ENCODE results near the gene UBL5. TPM values are rescaled to one million over a fixed set of nuclear protein-coding genes. Genes with fewer than 3 reads are reported as not detected.

Gene UBL5
- polyA plus RNA-seq, 1 of the 3 experiments (the other 2 are of a cell fraction), result 2,602 TPM

DNA sequence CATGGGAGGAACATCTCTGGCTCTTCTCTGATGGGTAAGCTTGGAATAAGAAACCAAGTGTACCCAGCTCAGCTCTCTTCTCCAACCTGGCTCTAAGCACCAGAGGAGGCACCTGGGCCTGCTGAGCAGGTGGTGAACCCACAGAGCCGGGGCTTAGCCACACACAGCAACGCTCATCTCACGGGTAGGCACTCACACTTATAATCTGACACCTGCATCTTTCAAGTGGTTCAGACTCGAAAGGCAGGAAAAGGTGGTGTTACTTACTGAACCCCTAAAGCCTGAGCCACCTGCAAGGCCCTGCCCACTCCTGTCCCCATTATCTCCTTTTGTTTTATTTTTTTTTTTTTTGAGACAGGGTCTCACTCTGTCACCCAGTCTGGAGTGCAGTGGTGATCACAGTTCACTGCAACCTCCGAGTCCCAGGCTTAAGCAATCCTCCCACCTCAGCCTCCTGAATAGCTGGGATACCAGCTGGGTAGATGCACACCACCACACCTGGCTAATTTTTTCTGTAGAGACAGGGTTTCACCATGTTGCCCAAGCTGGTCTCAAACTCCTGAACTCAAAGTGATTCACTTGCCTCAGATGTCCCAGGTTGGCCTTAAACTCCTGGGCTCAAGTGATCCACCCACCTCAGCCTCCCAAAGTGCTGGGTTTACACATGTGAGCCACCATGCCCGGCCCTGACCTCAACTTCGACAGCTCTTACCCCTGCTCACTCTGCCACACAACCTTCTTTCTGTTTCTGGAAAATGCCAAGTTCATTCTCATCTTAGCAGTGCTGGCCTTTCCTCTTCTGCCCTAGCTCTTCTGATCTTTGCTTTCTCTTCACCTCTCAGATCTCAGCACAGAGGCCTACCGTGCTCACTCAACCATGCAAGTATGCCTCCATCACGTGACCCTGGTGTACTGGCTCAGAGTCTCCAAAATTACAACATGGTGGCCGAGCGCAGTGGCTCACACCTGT is 18.6 kb upstream of the UBL5 start:
- no peaks in the 10 kb centered on the region for H3K9me2 ChIP-seq
- ChIA-PET CTCF (interaction anchor here (2.2 kb wide), 1 partner anchor 13 kb away, joined by 9 read pairs; no protein-coding TSS in a partner anchor), POLR2A (no interaction called here)
- H3K79me2 ChIP-seq (ENCODE audit: insufficient read depth), result peaks cover 27% of the 10 kb centered on the region
- no peaks in the 10 kb centered on the region for H3K27me3 ChIP-seq (ENCODE audit: insufficient read depth)
- H3K4me1 ChIP-seq (ENCODE audit: control insufficient read depth in 1 of 2, insufficient read depth in 2 of 2, low read depth in 1 of 2, low read length in 1 of 2), result no peaks in the 10 kb centered on the region
- H3K9ac ChIP-seq, result no peak overlapping the region
- H3F3A ChIP-seq (replicated peaks; ENCODE audit: insufficient read depth), result no peaks in the 10 kb centered on the region
- no peak overlapping the region for H3K27ac ChIP-seq (ENCODE audit: low read depth in 2 of 2, low read length in 1 of 2)
- no peaks in the 10 kb centered on the region for H4K20me1 ChIP-seq (ENCODE audit: insufficient read depth)
- WGBS (ENCODE audit: low lambda C conversion rate), result 89% methylated on average over 11 of the region's 11 CpGs
- H3K4me3 ChIP-seq (ENCODE audit: low read depth in 2 of 2, low read length in 1 of 2), result no peak overlapping the region
- TF ChIP-seq FOXM1 (IDR thresholded peaks at IDR 0.05; ENCODE audit: low read depth) (no peak), MXI1 (IDR thresholded peaks at IDR 0.05; ENCODE audit: low read depth, low read length) (no peak), NRF1 (IDR thresholded peaks at IDR 0.05; ENCODE audit: low read depth, low read length) (no peak), TAF1 (IDR thresholded peaks at IDR 0.05; ENCODE audit: borderline replicate concordance, low read depth, low read length) (no peak), RFX5 (IDR thresholded peaks at IDR 0.05; ENCODE audit: low read length) (no peak), SIN3A (IDR thresholded peaks at IDR 0.05; ENCODE audit: borderline replicate concordance, low read depth, low read length) (no peak), GATA2 (CRISPR knock-in tag; IDR thresholded peaks at IDR 0.05) (no peak), TEAD4 (IDR thresholded peaks at IDR 0.05; ENCODE audit: borderline replicate concordance, insufficient read depth) (no peak), NFIC (IDR thresholded peaks at IDR 0.05; ENCODE audit: borderline replicate concordance) (no peak), RXRA (IDR thresholded peaks at IDR 0.05; ENCODE audit: borderline replicate concordance, low read depth) (no peak), SMC3 (IDR thresholded peaks at IDR 0.05; ENCODE audit: low read depth, low read length) (no peak), GABPA (IDR thresholded peaks at IDR 0.05; ENCODE audit: low read depth) (no peak), CHD2 (IDR thresholded peaks at IDR 0.05; ENCODE audit: low read length, partially characterized antibody) (no peak), JUND (IDR thresholded peaks at IDR 0.05) (no peak), FOXJ3 (CRISPR knock-in tag; IDR thresholded peaks at IDR 0.05) (no peak)
- TF ChIP-seq, protein P1, sequence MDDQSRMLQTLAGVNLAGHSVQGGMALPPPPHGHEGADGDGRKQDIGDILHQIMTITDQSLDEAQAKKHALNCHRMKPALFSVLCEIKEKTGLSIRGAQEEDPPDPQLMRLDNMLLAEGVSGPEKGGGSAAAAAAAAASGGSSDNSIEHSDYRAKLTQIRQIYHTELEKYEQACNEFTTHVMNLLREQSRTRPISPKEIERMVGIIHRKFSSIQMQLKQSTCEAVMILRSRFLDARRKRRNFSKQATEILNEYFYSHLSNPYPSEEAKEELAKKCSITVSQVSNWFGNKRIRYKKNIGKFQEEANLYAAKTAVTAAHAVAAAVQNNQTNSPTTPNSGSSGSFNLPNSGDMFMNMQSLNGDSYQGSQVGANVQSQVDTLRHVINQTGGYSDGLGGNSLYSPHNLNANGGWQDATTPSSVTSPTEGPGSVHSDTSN (IDR thresholded peaks at IDR 0.05), result no peak
- TF ChIP-seq, protein P2, sequence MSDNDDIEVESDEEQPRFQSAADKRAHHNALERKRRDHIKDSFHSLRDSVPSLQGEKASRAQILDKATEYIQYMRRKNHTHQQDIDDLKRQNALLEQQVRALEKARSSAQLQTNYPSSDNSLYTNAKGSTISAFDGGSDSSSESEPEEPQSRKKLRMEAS (IDR thresholded peaks at IDR 0.05; ENCODE audit: low read depth), result no peak
- TF ChIP-seq, protein P3, sequence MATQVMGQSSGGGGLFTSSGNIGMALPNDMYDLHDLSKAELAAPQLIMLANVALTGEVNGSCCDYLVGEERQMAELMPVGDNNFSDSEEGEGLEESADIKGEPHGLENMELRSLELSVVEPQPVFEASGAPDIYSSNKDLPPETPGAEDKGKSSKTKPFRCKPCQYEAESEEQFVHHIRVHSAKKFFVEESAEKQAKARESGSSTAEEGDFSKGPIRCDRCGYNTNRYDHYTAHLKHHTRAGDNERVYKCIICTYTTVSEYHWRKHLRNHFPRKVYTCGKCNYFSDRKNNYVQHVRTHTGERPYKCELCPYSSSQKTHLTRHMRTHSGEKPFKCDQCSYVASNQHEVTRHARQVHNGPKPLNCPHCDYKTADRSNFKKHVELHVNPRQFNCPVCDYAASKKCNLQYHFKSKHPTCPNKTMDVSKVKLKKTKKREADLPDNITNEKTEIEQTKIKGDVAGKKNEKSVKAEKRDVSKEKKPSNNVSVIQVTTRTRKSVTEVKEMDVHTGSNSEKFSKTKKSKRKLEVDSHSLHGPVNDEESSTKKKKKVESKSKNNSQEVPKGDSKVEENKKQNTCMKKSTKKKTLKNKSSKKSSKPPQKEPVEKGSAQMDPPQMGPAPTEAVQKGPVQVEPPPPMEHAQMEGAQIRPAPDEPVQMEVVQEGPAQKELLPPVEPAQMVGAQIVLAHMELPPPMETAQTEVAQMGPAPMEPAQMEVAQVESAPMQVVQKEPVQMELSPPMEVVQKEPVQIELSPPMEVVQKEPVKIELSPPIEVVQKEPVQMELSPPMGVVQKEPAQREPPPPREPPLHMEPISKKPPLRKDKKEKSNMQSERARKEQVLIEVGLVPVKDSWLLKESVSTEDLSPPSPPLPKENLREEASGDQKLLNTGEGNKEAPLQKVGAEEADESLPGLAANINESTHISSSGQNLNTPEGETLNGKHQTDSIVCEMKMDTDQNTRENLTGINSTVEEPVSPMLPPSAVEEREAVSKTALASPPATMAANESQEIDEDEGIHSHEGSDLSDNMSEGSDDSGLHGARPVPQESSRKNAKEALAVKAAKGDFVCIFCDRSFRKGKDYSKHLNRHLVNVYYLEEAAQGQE (IDR thresholded peaks at IDR 0.05; ENCODE audit: low read depth, low read length), result no peak
- no peaks in the 10 kb centered on the region for H3K9me3 ChIP-seq
- H2AFZ ChIP-seq (ENCODE audit: low read depth), result no peak overlapping the region
- no peak for DNase-seq
- H3K36me3 ChIP-seq (replicated peaks in 1 of 2; ENCODE audit: control insufficient read depth in 1 of 2, insufficient read depth in 2 of 2, low read length in 1 of 2), result peaks cover 15 to 18% of the 10 kb centered on the region in 2 experiments
- H3K4me2 ChIP-seq, result no peak overlapping the region
